ENCODE measurements around the gene KCNJ13. TPM values are rescaled to one million over a fixed set of nuclear protein-coding genes. Genes with fewer than 3 reads are reported as not detected.

Gene KCNJ13
- total RNA-seq, 3 donors from 2014 or later (not counting 1 experiment from before 2014, with no cell fraction given) = not detected

GRCh38 chr2:232767866-232768265 lies 8.5 kb downstream of the KCNJ13 start:
- Mint-ChIP-seq H3K4me3 (no peak overlapping the region), H3K27me3 (ENCODE audit: low read depth in 2 of 2) (no peaks in the 10 kb centered on the region), H3K27ac (no peak overlapping the region), H3K4me1 (peaks cover 14 to 15% of the 10 kb centered on the region in 2 donors), H3K9me3 (no peaks in the 10 kb centered on the region), H3K36me3 (no peaks in the 10 kb centered on the region)
- Histone ChIP-seq H3K4me1 (ENCODE audit: control insufficient read depth, insufficient read depth, low read length) (peaks cover 2% of the 10 kb centered on the region), H3K9me3 (ENCODE audit: control insufficient read depth, insufficient read depth, low read length) (no peaks in the 10 kb centered on the region), H3K36me3 (ENCODE audit: control insufficient read depth, insufficient read depth, low read length) (peaks cover 35% of the 10 kb centered on the region), H3K27me3 (ENCODE audit: control insufficient read depth, insufficient read depth, low read length) (no peaks in the 10 kb centered on the region), H3K27ac (ENCODE audit: low read length) (no peak overlapping the region), H3K4me3 (ENCODE audit: low read length) (no peak overlapping the region)
- WGBS (ENCODE audit: insufficient coverage) = 94% methylated on average over 1 of the region's 1 CpG
- DNase-seq = no peak
- intact Hi-C loops (cut with micrococcal nuclease) = no loop called here
- no peak for TF ChIP-seq CTCF (IDR thresholded peaks at IDR 0.05)
- ATAC-seq = no peak

GRCh38 chr2:232761301-232761907 lies 15.0 kb downstream of the KCNJ13 start:
- peak; percentile 42 for TF ChIP-seq CTCF (IDR thresholded peaks at IDR 0.05)
- Mint-ChIP-seq H3K4me3 (no peak overlapping the region), H3K36me3 (no peaks in the 10 kb centered on the region), H3K9me3 (no peaks in the 10 kb centered on the region), H3K27ac (no peak overlapping the region), H3K27me3 (ENCODE audit: low read depth in 2 of 2) (no peaks in the 10 kb centered on the region), H3K4me1 (peaks cover 19% of the 10 kb centered on the region in 2 donors)
- ATAC-seq (peak in 2 of 3 donors; percentile 57 to 64), DNase-seq (peak in 1 of 2 donors; percentile 66)
- Histone ChIP-seq H3K9me3 (ENCODE audit: control insufficient read depth, insufficient read depth, low read length) (no peaks in the 10 kb centered on the region), H3K4me1 (ENCODE audit: control insufficient read depth, insufficient read depth, low read length) (no peaks in the 10 kb centered on the region), H3K27ac (ENCODE audit: low read length) (no peak overlapping the region), H3K4me3 (ENCODE audit: low read length) (no peak overlapping the region), H3K27me3 (ENCODE audit: control insufficient read depth, insufficient read depth, low read length) (no peaks in the 10 kb centered on the region), H3K36me3 (ENCODE audit: control insufficient read depth, insufficient read depth, low read length) (peaks cover 49% of the 10 kb centered on the region)
- WGBS (ENCODE audit: insufficient coverage) = 61% methylated on average over 2 of the region's 3 CpGs
- intact Hi-C loops (cut with micrococcal nuclease) = no loop called here

- H3K36me3 ChIP-seq (ENCODE audit: control insufficient read depth, insufficient read depth, low read length) = peaks cover 49% of the 10 kb centered on the region
- H3K9me3 Mint-ChIP-seq = no peaks in the 10 kb centered on the region
- H3K4me3 Mint-ChIP-seq = no peak overlapping the region
- TF ChIP-seq CTCF (IDR thresholded peaks at IDR 0.05) = no peak
- intact Hi-C loops (cut with micrococcal nuclease) = no loop called here
- no peaks in the 10 kb centered on the region for H3K4me1 ChIP-seq (ENCODE audit: control insufficient read depth, insufficient read depth, low read length)
- H3K27me3 ChIP-seq (ENCODE audit: control insufficient read depth, insufficient read depth, low read length) = no peaks in the 10 kb centered on the region
- H3K4me1 Mint-ChIP-seq = peaks cover 13 to 14% of the 10 kb centered on the region in 2 donors
- no peaks in the 10 kb centered on the region for H3K27me3 Mint-ChIP-seq (ENCODE audit: low read depth in 2 of 2)
- ATAC-seq (peak in 1 of 3 donors; percentile 36), DNase-seq (no peak)
- peak overlapping the region; percentile 50 to 68 for H3K27ac Mint-ChIP-seq
- no peak overlapping the region for H3K4me3 ChIP-seq (ENCODE audit: low read length)
- no peaks in the 10 kb centered on the region for H3K36me3 Mint-ChIP-seq
- no peak overlapping the region for H3K27ac ChIP-seq (ENCODE audit: low read length)
- no CpG with 5 or more reads among the region's 2 CpGs for WGBS (ENCODE audit: insufficient coverage)
- H3K9me3 ChIP-seq (ENCODE audit: control insufficient read depth, insufficient read depth, low read length) = no peaks in the 10 kb centered on the region
Measured at GRCh38 chr2:232757905-232758304, 18.5 kb downstream of the KCNJ13 start.

- H3K9me3 Mint-ChIP-seq = no peaks in the 10 kb centered on the region
- H3K27ac Mint-ChIP-seq = no peak overlapping the region
- H3K27me3 Mint-ChIP-seq (ENCODE audit: low read depth in 2 of 2) = no peaks in the 10 kb centered on the region
Measured at GRCh38 chr2:232750135-232750671, 26.2 kb downstream of the KCNJ13 start.

More at GRCh38 chr2:232750135-232750671, 26.2 kb downstream of the KCNJ13 start:
- ATAC-seq = no peak
- peaks cover 17% of the 10 kb centered on the region for H3K36me3 Mint-ChIP-seq
- Histone ChIP-seq H3K4me3 (ENCODE audit: low read length) (no peak overlapping the region), H3K4me1 (ENCODE audit: control insufficient read depth, insufficient read depth, low read length) (no peaks in the 10 kb centered on the region), H3K9me3 (ENCODE audit: control insufficient read depth, insufficient read depth, low read length) (no peaks in the 10 kb centered on the region), H3K27ac (ENCODE audit: low read length) (no peak overlapping the region), H3K36me3 (ENCODE audit: control insufficient read depth, insufficient read depth, low read length) (peaks cover 52% of the 10 kb centered on the region), H3K27me3 (ENCODE audit: control insufficient read depth, insufficient read depth, low read length) (no peaks in the 10 kb centered on the region)
- no peak for TF ChIP-seq CTCF (IDR thresholded peaks at IDR 0.05)
- intact Hi-C loops (cut with micrococcal nuclease) = no loop called here
- peaks cover 0 to 5% of the 10 kb centered on the region in 2 donors for H3K4me1 Mint-ChIP-seq
- DNase-seq = no peak
- no peak overlapping the region for H3K4me3 Mint-ChIP-seq
- WGBS (ENCODE audit: insufficient coverage) = 100% methylated on average over 1 of the region's 4 CpGs
